GM20000 (cell line): ENCODE results near the gene AIDA.

Source experiments
- DNase-seq: peaks from one replicate; pipeline ENCODE4 v3.0.0; 2012; ENCODE audit warnings: low spot score
- TF ChIP-seq, protein P1 (sequence below): IDR thresholded peaks from 2 replicates; pipeline ENCODE4 v1.5.1; 2012; ENCODE audit warnings: mild to moderate bottlenecking, control low read depth; ENCODE audit errors: extremely low read depth, missing control alignments

The AIDA gene

GRCh38 chr1:222732216-222733159, 20.2 kb upstream of the AIDA start:
- DNase-seq: peak; percentile 61
- TF ChIP-seq, protein P1, sequence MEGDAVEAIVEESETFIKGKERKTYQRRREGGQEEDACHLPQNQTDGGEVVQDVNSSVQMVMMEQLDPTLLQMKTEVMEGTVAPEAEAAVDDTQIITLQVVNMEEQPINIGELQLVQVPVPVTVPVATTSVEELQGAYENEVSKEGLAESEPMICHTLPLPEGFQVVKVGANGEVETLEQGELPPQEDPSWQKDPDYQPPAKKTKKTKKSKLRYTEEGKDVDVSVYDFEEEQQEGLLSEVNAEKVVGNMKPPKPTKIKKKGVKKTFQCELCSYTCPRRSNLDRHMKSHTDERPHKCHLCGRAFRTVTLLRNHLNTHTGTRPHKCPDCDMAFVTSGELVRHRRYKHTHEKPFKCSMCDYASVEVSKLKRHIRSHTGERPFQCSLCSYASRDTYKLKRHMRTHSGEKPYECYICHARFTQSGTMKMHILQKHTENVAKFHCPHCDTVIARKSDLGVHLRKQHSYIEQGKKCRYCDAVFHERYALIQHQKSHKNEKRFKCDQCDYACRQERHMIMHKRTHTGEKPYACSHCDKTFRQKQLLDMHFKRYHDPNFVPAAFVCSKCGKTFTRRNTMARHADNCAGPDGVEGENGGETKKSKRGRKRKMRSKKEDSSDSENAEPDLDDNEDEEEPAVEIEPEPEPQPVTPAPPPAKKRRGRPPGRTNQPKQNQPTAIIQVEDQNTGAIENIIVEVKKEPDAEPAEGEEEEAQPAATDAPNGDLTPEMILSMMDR: no peak

DNA sequence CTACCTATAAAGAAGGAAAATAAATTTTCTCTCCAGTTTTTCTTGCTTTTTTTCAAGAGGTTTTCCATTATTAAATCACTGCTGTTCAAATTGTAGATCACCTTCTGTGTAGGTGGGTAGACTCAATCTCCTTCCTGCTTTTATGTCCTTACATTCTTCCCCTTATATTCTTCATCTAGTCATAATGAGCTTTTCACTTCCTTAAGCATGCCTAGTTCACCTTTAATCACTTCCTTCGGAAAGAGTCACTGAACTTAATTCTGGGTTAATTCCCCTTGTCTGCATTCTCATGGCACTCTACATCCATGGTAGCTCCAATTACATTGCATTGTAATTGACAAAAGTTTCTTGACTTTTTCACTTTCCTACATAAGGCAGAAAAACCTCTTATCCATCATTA, 18.6 kb upstream of the AIDA start:
- TF ChIP-seq, protein P1: no peak
- DNase-seq: no peak

- DNase-seq: no peak
- TF ChIP-seq, protein P1: no peak
These were observed 16.5 kb upstream of the AIDA start for GRCh38 chr1:222728746-222729145.

DNA sequence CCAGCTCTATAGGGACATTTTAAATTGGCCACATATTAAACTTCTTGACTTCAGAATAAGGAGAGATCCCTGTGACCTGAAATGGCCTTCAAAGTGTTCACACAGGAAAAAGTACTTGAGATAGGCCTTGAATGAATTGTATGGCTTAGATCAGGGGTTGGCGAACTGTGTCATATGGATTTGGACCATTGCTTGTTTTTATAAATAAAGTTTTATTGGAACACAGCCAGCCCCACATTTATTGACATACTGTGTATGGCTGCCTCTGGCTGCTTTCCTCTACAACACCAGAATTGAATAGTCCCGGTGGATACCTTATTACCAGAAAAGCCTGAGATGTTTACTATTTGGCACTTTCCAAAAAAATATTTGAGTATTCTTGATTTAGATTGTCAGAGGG, 4.1 kb upstream of the AIDA start:
- TF ChIP-seq, protein P1: no peak
- no peak for DNase-seq

- TF ChIP-seq, protein P1: no peak
- peak; percentile 83 for DNase-seq
These were observed 1.0 kb upstream of the AIDA start for GRCh38 chr1:222713091-222713961.

GRCh38 chr1:222711319-222712252, 705 bp downstream of the AIDA start:
- DNase-seq: peak; percentile 63
- TF ChIP-seq, protein P1: no peak
